ENCODE measurements around the gene GAD2. TPM values are rescaled to one million over a fixed set of nuclear protein-coding genes. Genes with fewer than 3 reads are reported as not detected.

GAD2 gene
- total RNA-seq, 1 experiment from 2014 or later, result not detected

DNA sequence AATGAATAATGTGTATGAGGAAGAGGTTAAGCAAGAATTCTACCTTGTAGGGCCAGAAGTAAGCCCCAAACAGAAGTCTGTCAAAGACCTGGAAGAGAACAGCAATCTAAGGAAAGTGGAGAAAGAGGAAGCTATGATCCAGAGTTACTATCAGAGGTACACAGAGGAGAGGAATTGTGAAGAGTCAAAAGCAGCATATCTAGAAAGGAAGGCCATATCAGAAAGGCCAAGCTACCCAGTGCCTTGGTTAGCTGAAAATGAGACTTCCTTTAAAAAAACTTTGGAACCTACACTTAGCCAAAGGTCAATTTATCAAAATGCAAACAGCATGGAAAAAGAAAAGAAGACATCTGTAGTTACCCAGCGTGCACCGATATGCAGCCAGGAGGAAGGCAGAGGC, 42.7 kb upstream of the GAD2 start:
- Mint-ChIP-seq H3K9me3 (ENCODE audit: unreplicated experiment) (no peaks in the 10 kb centered on the region), H3K27ac (ENCODE audit: unreplicated experiment) (no peak overlapping the region), H3K4me3 (ENCODE audit: unreplicated experiment) (no peak overlapping the region), H3K36me3 (ENCODE audit: insufficient read depth, unreplicated experiment) (no peaks in the 10 kb centered on the region), H3K4me1 (ENCODE audit: low read depth, unreplicated experiment) (no peaks in the 10 kb centered on the region), H3K27me3 (ENCODE audit: insufficient read depth, unreplicated experiment) (peaks cover 24% of the 10 kb centered on the region)
- Histone ChIP-seq H3K27me3 (replicated peaks; ENCODE audit: control insufficient read depth, insufficient read depth, low read length) (peaks cover 1% of the 10 kb centered on the region; the same call in 1 of the 2 replicates), H3K4me1 (no peaks in the 10 kb centered on the region), H3K36me3 (ENCODE audit: control insufficient read depth, insufficient read depth, low read length) (no peaks in the 10 kb centered on the region), H3K9me3 (no peaks in the 10 kb centered on the region), H3K4me3 (ENCODE audit: low read depth, low read length) (no peak overlapping the region)
- ChIA-PET CTCF (no interaction called here), POLR2A (no interaction called here)
- TF ChIP-seq, protein P1, sequence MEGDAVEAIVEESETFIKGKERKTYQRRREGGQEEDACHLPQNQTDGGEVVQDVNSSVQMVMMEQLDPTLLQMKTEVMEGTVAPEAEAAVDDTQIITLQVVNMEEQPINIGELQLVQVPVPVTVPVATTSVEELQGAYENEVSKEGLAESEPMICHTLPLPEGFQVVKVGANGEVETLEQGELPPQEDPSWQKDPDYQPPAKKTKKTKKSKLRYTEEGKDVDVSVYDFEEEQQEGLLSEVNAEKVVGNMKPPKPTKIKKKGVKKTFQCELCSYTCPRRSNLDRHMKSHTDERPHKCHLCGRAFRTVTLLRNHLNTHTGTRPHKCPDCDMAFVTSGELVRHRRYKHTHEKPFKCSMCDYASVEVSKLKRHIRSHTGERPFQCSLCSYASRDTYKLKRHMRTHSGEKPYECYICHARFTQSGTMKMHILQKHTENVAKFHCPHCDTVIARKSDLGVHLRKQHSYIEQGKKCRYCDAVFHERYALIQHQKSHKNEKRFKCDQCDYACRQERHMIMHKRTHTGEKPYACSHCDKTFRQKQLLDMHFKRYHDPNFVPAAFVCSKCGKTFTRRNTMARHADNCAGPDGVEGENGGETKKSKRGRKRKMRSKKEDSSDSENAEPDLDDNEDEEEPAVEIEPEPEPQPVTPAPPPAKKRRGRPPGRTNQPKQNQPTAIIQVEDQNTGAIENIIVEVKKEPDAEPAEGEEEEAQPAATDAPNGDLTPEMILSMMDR (IDR thresholded peaks at IDR 0.05; ENCODE audit: insufficient read depth in 1 of 2, low read depth in 1 of 2, low read length in 1 of 2, severe bottlenecking in 1 of 2, unreplicated experiment in 1 of 2), result no peak
- no TSS peak for BruUV-seq (replicated peaks)
- DNase-seq, result no peak
- intact Hi-C loops (cut with micrococcal nuclease; ENCODE audit: unreplicated experiment), result no loop called here

DNA sequence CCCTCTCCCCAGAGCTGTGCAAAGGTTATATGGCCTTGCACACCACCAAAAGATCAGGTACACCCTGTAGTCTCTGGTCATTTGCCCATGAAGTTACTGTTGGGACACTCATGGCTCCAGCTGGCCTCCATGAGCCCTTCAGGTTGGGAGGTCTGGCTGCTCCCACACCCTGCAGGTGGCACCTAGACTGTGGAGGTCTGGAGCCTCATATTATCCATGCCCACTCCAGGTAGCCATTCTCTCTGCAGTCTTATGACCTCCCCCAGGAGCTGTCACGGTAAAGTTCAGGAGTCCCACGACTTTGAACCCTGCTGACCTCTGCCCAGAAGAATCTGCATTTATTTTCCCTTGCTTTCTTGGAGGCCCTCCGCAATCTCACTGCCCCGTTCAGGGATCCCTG, 39.2 kb upstream of the GAD2 start:
- Mint-ChIP-seq H3K36me3 (ENCODE audit: insufficient read depth, unreplicated experiment) (no peaks in the 10 kb centered on the region), H3K27me3 (ENCODE audit: insufficient read depth, unreplicated experiment) (peaks cover 17% of the 10 kb centered on the region), H3K27ac (ENCODE audit: unreplicated experiment) (no peak overlapping the region), H3K4me3 (ENCODE audit: unreplicated experiment) (no peak overlapping the region), H3K4me1 (ENCODE audit: low read depth, unreplicated experiment) (no peaks in the 10 kb centered on the region), H3K9me3 (ENCODE audit: unreplicated experiment) (no peaks in the 10 kb centered on the region)
- no peaks in the 10 kb centered on the region for H3K4me1 ChIP-seq
- DNase-seq, result no peak
- no TSS peak for BruUV-seq (replicated peaks)
- CTCF ChIA-PET, result no interaction called here
- no peak overlapping the region for H3K4me3 ChIP-seq (ENCODE audit: low read depth, low read length)
- H3K36me3 ChIP-seq (ENCODE audit: control insufficient read depth, insufficient read depth, low read length), result no peaks in the 10 kb centered on the region
- H3K9me3 ChIP-seq, result no peaks in the 10 kb centered on the region
- intact Hi-C loops (cut with micrococcal nuclease; ENCODE audit: unreplicated experiment), result no loop called here
- TF ChIP-seq, protein P1 (IDR thresholded peaks at IDR 0.05; ENCODE audit: insufficient read depth in 1 of 2, low read depth in 1 of 2, low read length in 1 of 2, severe bottlenecking in 1 of 2, unreplicated experiment in 1 of 2), result no peak
- H3K27me3 ChIP-seq (replicated peaks; ENCODE audit: control insufficient read depth, insufficient read depth, low read length), result peaks cover 1% of the 10 kb centered on the region; the same call in 1 of the 2 replicates
- POLR2A ChIA-PET, result no interaction called here

GRCh38 chr10:26194275-26194674, 22.3 kb upstream of the GAD2 start:
- ChIA-PET CTCF (no interaction called here), POLR2A (no interaction called here)
- Histone ChIP-seq H3K36me3 (ENCODE audit: control insufficient read depth, insufficient read depth, low read length) (no peaks in the 10 kb centered on the region), H3K9me3 (no peaks in the 10 kb centered on the region), H3K4me3 (ENCODE audit: low read depth, low read length) (no peak overlapping the region), H3K4me1 (no peaks in the 10 kb centered on the region), H3K27me3 (replicated peaks; ENCODE audit: control insufficient read depth, insufficient read depth, low read length) (no peaks in the 10 kb centered on the region)
- no TSS peak for BruUV-seq (replicated peaks)
- H3K4me3 Mint-ChIP-seq (ENCODE audit: unreplicated experiment), result no peak overlapping the region
- H3K9me3 Mint-ChIP-seq (ENCODE audit: unreplicated experiment), result no peaks in the 10 kb centered on the region
- no peak for DNase-seq
- TF ChIP-seq, protein P1 (IDR thresholded peaks at IDR 0.05; ENCODE audit: insufficient read depth in 1 of 2, low read depth in 1 of 2, low read length in 1 of 2, severe bottlenecking in 1 of 2, unreplicated experiment in 1 of 2), result no peak
- H3K4me1 Mint-ChIP-seq (ENCODE audit: low read depth, unreplicated experiment), result no peaks in the 10 kb centered on the region
- no peak overlapping the region for H3K27ac Mint-ChIP-seq (ENCODE audit: unreplicated experiment)
- peaks cover 10% of the 10 kb centered on the region for H3K27me3 Mint-ChIP-seq (ENCODE audit: insufficient read depth, unreplicated experiment)
- H3K36me3 Mint-ChIP-seq (ENCODE audit: insufficient read depth, unreplicated experiment), result no peaks in the 10 kb centered on the region
- intact Hi-C loops (cut with micrococcal nuclease; ENCODE audit: unreplicated experiment), result no loop called here
